Measurements from ENCODE around the gene PFDN6.
"Not testable (repeated sequence)": the region's sequence is repeated elsewhere in the genome, so short reads cannot be mapped to it uniquely, and the experiment has no call there.

PFDN6 gene

DNA sequence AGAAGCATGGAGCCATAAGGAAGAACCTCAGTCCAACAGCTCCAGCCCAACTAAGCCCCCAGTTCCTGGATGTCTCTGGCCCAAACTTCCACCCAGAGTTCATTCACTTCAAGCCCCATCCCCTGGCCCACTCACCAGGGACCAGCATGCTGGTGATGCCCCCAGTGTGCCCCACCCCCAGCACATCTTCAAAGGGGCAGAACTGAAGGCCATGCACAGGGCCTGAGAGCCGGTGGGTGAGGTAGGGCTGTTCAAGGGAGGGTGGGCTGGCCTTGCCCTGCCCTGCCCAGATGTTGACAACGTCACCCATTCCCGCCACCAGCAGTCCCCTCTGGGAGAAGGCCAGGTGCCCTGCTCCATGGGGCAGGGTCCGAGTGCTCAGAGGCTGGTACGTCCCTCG is 8.9 kb upstream of the PFDN6 start:
- peaks cover 34% of the 10 kb centered on the region for H3K4me1 ChIP-seq (ENCODE audit: control insufficient read depth, insufficient read depth, low read length)
- H3K36me3 ChIP-seq (ENCODE audit: control insufficient read depth in 2 of 2, insufficient read depth in 2 of 2, low read length in 2 of 2) = peaks cover 24 to 37% of the 10 kb centered on the region in 2 donors
- no peak overlapping the region for H3K4me3 ChIP-seq (ENCODE audit: low read length in 2 of 2)
- H3K27me3 ChIP-seq (ENCODE audit: control insufficient read depth in 1 of 2, insufficient read depth in 2 of 2, low read length in 2 of 2) = no peaks in the 10 kb centered on the region
- no peaks in the 10 kb centered on the region for H3K9me3 ChIP-seq (ENCODE audit: control insufficient read depth in 2 of 2, low read length in 2 of 2)
- no peak overlapping the region for H3K9ac ChIP-seq (ENCODE audit: low read length in 2 of 2)
- peak overlapping the region; percentile 11 for H3K27ac ChIP-seq (ENCODE audit: low read length)

- not testable (repeated sequence) for H3K4me3 ChIP-seq (ENCODE audit: low read length in 2 of 2); H3K9ac ChIP-seq (ENCODE audit: low read length in 2 of 2); H3K9me3 ChIP-seq (ENCODE audit: control insufficient read depth in 2 of 2, low read length in 2 of 2); H3K27me3 ChIP-seq (ENCODE audit: control insufficient read depth in 1 of 2, insufficient read depth in 2 of 2, low read length in 2 of 2); H3K27ac ChIP-seq (ENCODE audit: low read length)
- Histone ChIP-seq H3K4me1 (ENCODE audit: control insufficient read depth, insufficient read depth, low read length) (peaks cover 21% of the 10 kb centered on the region), H3K36me3 (ENCODE audit: control insufficient read depth in 2 of 2, insufficient read depth in 2 of 2, low read length in 2 of 2) (peaks cover 29 to 37% of the 10 kb centered on the region in 2 donors)
These were observed 4.2 kb upstream of the PFDN6 start for GRCh38 chr6:33285214-33285613.

- peaks cover 32 to 36% of the 10 kb centered on the region in 2 donors for H3K36me3 ChIP-seq (ENCODE audit: control insufficient read depth in 2 of 2, insufficient read depth in 2 of 2, low read length in 2 of 2)
- peak overlapping the region in 1 of 2 donors; percentile 96 for H3K4me3 ChIP-seq (ENCODE audit: low read length in 2 of 2)
These were observed 2.2 kb upstream of the PFDN6 start for GRCh38 chr6:33286946-33287914.

GRCh38 chr6:33288141-33288920 is 1.1 kb upstream of the PFDN6 start:
- Histone ChIP-seq H3K36me3 (ENCODE audit: control insufficient read depth in 2 of 2, insufficient read depth in 2 of 2, low read length in 2 of 2) (peaks cover 36% of the 10 kb centered on the region in 2 donors), H3K27ac (ENCODE audit: low read length) (peak overlapping the region; percentile 71), H3K9ac (ENCODE audit: low read length in 2 of 2) (peak overlapping the region; percentile 92 to 93)

More at GRCh38 chr6:33286946-33287914, 2.2 kb upstream of the PFDN6 start:
- no peak overlapping the region for H3K27ac ChIP-seq (ENCODE audit: low read length)
- H3K9me3 ChIP-seq (ENCODE audit: control insufficient read depth in 2 of 2, low read length in 2 of 2) = no peaks in the 10 kb centered on the region
- H3K27me3 ChIP-seq (ENCODE audit: control insufficient read depth in 1 of 2, insufficient read depth in 2 of 2, low read length in 2 of 2) = no peaks in the 10 kb centered on the region
- peaks cover 23% of the 10 kb centered on the region for H3K4me1 ChIP-seq (ENCODE audit: control insufficient read depth, insufficient read depth, low read length)
- no peak overlapping the region for H3K9ac ChIP-seq (ENCODE audit: low read length in 2 of 2)

DNA sequence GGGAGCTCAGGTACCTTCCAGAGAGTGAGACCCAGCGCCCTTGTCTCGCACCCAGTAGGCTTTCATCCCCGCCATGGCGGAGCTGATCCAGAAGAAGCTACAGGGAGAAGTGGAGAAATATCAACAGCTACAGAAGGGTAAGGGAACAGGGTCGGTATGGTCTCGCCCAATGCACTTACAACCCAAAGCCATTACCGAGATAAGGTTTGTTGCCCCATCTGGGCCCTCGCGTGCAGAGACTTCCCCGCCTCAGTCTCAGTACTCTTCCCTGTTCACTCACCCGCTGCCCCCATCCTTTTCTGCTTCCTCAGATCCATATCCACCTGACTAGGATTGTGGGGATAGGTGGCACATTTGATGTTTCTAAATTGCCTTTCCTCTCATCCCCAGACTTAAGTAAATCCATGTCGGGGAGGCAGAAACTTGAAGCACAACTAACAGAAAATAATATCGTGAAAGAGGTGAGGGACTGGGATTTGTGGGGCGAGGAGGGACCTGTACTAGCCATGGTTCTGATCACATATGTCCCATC is 449 bp downstream of the PFDN6 start:
- H3K4me3 ChIP-seq (ENCODE audit: low read length in 2 of 2) = peak overlapping the region; percentile 96 to 97
- H3K9me3 ChIP-seq (ENCODE audit: control insufficient read depth in 2 of 2, low read length in 2 of 2) = no peaks in the 10 kb centered on the region
- peak overlapping the region; percentile 92 to 93 for H3K9ac ChIP-seq (ENCODE audit: low read length in 2 of 2)
- H3K27ac ChIP-seq (ENCODE audit: low read length) = peak overlapping the region; percentile 71
- H3K36me3 ChIP-seq (ENCODE audit: control insufficient read depth in 2 of 2, insufficient read depth in 2 of 2, low read length in 2 of 2) = peaks cover 38 to 43% of the 10 kb centered on the region in 2 donors
- no peaks in the 10 kb centered on the region for H3K27me3 ChIP-seq (ENCODE audit: control insufficient read depth in 1 of 2, insufficient read depth in 2 of 2, low read length in 2 of 2)
- peaks cover 23% of the 10 kb centered on the region for H3K4me1 ChIP-seq (ENCODE audit: control insufficient read depth, insufficient read depth, low read length)

More at GRCh38 chr6:33288141-33288920, 1.1 kb upstream of the PFDN6 start:
- H3K27me3 ChIP-seq (ENCODE audit: control insufficient read depth in 1 of 2, insufficient read depth in 2 of 2, low read length in 2 of 2) = no peaks in the 10 kb centered on the region
- H3K4me3 ChIP-seq (ENCODE audit: low read length in 2 of 2) = peak overlapping the region; percentile 96 to 97
- peaks cover 23% of the 10 kb centered on the region for H3K4me1 ChIP-seq (ENCODE audit: control insufficient read depth, insufficient read depth, low read length)
- no peaks in the 10 kb centered on the region for H3K9me3 ChIP-seq (ENCODE audit: control insufficient read depth in 2 of 2, low read length in 2 of 2)

DNA sequence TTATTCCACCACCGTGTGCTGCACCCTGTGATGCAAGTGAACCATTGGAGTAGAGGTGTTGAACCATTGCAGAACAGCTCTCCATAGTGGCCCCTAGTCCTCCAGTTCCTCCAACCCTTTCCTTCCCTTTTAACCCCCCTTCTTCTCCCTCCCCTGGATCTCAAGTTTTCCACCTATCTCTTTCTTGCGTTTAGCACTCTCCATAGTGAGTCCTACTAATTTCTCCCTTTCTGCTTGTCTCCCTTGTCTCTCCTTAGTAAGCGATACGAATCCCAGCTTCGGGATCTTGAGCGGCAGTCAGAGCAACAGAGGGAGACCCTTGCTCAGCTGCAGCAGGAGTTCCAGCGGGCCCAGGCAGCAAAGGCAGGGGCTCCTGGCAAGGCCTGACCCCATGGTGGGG is 1.1 kb downstream of the PFDN6 start:
- H3K4me1 ChIP-seq (ENCODE audit: control insufficient read depth, insufficient read depth, low read length) = peaks cover 23% of the 10 kb centered on the region
- no peaks in the 10 kb centered on the region for H3K9me3 ChIP-seq (ENCODE audit: control insufficient read depth in 2 of 2, low read length in 2 of 2)
- H3K4me3 ChIP-seq (ENCODE audit: low read length in 2 of 2) = peak overlapping the region; percentile 96 to 97
- H3K27me3 ChIP-seq (ENCODE audit: control insufficient read depth in 1 of 2, insufficient read depth in 2 of 2, low read length in 2 of 2) = no peaks in the 10 kb centered on the region
- H3K9ac ChIP-seq (ENCODE audit: low read length in 2 of 2) = no peak overlapping the region
- no peak overlapping the region for H3K27ac ChIP-seq (ENCODE audit: low read length)
- H3K36me3 ChIP-seq (ENCODE audit: control insufficient read depth in 2 of 2, insufficient read depth in 2 of 2, low read length in 2 of 2) = peaks cover 39 to 42% of the 10 kb centered on the region in 2 donors

DNA sequence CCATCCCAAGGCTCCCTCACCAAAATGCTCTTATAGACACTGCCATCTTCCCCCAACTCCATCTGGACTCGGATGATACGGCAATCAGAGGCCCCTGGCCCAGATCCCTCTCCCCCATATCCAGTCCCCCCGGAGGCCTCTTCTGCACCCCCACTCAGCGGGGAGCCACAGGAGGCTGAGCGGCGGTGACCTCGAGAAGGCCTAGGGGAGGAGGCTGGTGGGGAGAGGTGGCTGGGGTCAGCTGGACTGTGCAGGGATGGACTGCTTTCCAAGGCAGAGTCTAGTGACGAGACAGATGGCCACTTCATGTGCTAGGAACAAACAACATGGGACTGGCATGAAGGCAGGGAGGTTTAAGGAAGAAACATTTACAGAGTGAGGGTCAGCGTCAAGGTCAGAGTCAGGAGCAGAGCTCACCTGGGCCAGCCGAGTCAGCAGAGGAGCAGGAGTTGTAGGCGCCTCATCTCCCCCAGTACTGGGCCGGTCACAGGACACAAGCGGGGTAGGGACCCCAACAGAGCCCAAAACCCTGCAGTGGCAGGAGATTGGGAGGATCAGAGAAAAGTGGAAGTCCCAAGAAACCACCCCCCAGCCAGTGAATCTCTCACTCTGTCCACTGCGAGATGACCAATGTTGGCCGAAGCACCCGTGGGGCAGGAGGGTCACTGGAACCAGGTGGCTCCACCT is 3.7 kb downstream of the PFDN6 start:
- Histone ChIP-seq H3K4me1 (ENCODE audit: control insufficient read depth, insufficient read depth, low read length) (peaks cover 29% of the 10 kb centered on the region), H3K9ac (ENCODE audit: low read length in 2 of 2) (no peak overlapping the region), H3K27ac (ENCODE audit: low read length) (no peak overlapping the region), H3K36me3 (ENCODE audit: control insufficient read depth in 2 of 2, insufficient read depth in 2 of 2, low read length in 2 of 2) (peaks cover 30 to 36% of the 10 kb centered on the region in 2 donors), H3K27me3 (ENCODE audit: control insufficient read depth in 1 of 2, insufficient read depth in 2 of 2, low read length in 2 of 2) (no peaks in the 10 kb centered on the region), H3K9me3 (ENCODE audit: control insufficient read depth in 2 of 2, low read length in 2 of 2) (no peaks in the 10 kb centered on the region), H3K4me3 (ENCODE audit: low read length in 2 of 2) (no peak overlapping the region)

GRCh38 chr6:33294086-33294823 is 4.9 kb downstream of the PFDN6 start:
- no peak overlapping the region for H3K27ac ChIP-seq (ENCODE audit: low read length)
- peaks cover 24% of the 10 kb centered on the region for H3K4me1 ChIP-seq (ENCODE audit: control insufficient read depth, insufficient read depth, low read length)
- H3K27me3 ChIP-seq (ENCODE audit: control insufficient read depth in 1 of 2, insufficient read depth in 2 of 2, low read length in 2 of 2) = no peaks in the 10 kb centered on the region
- H3K9ac ChIP-seq (ENCODE audit: low read length in 2 of 2) = no peak overlapping the region
- H3K4me3 ChIP-seq (ENCODE audit: low read length in 2 of 2) = no peak overlapping the region
- no peaks in the 10 kb centered on the region for H3K9me3 ChIP-seq (ENCODE audit: control insufficient read depth in 2 of 2, low read length in 2 of 2)
- peaks cover 30 to 36% of the 10 kb centered on the region in 2 donors for H3K36me3 ChIP-seq (ENCODE audit: control insufficient read depth in 2 of 2, insufficient read depth in 2 of 2, low read length in 2 of 2)

GRCh38 chr6:33295621-33296369 is 6.4 kb downstream of the PFDN6 start:
- Histone ChIP-seq H3K9ac (ENCODE audit: low read length in 2 of 2) (no peak overlapping the region), H3K27me3 (ENCODE audit: control insufficient read depth in 1 of 2, insufficient read depth in 2 of 2, low read length in 2 of 2) (no peaks in the 10 kb centered on the region), H3K9me3 (ENCODE audit: control insufficient read depth in 2 of 2, low read length in 2 of 2) (no peaks in the 10 kb centered on the region), H3K4me3 (ENCODE audit: low read length in 2 of 2) (no peak overlapping the region), H3K36me3 (ENCODE audit: control insufficient read depth in 2 of 2, insufficient read depth in 2 of 2, low read length in 2 of 2) (peaks cover 29 to 35% of the 10 kb centered on the region in 2 donors), H3K27ac (ENCODE audit: low read length) (peak overlapping the region; percentile 18), H3K4me1 (ENCODE audit: control insufficient read depth, insufficient read depth, low read length) (peaks cover 20% of the 10 kb centered on the region)
